A549 (cell line): Measurements from ENCODE around the gene CALML3.

Experiments used
- HOXB13 ChIP-seq: fragments of 250-450 bp; sonication (Bioruptor Pico); IDR thresholded peaks from 2 replicates; pipeline ENCODE4 v1.5.0; 2020; ENCODE audit warnings: low read depth, mild to moderate bottlenecking, moderate library complexity
- POLR2A ChIP-seq: IDR thresholded peaks from 2 replicates; pipeline ENCODE4 v1.6.1; 2012; ENCODE audit warnings: mild to moderate bottlenecking, low read length

GRCh38 chr10:5557040-5557721 is 32.4 kb downstream of the CALML3 start:
- TF ChIP-seq HOXB13 (no peak), POLR2A (no peak)
